ENCODE results near the gene BRCA2.

- no peak for TF ChIP-seq EZH2 (IDR thresholded peaks at IDR 0.05)
- no peak for TF ChIP-seq CTCF (IDR thresholded peaks at IDR 0.05)
- TF ChIP-seq EZH2phosphoT487 (IDR thresholded peaks at IDR 0.05): no peak
These were observed 18.1 kb upstream of the BRCA2 start for GRCh38 chr13:32297206-32297605.
